GM13976 (cell line): Measurements from ENCODE around the gene DCXR.

Source experiments
- DNase-seq: peaks from one replicate; pipeline ENCODE4 v3.0.0; 2012; ENCODE audit warnings: low spot score
- CTCF ChIP-seq: IDR thresholded peaks from 2 replicates; pipeline ENCODE4 v1.5.1; 2012; ENCODE audit warnings: borderline replicate concordance, mild to moderate bottlenecking; ENCODE audit not compliant: insufficient read depth; ENCODE audit errors: extremely low read depth, missing control alignments, control extremely low read depth
- in situ Hi-C: fragments of 300-500 bp; cut with MboI; formaldehyde crosslinking; loops from one replicate; pipeline ENCODE4 v1.12.0; 2022; ENCODE audit warnings: low sequenced_read_pairs, mixed read lengths, inconsistent platforms; ENCODE audit not compliant: unreplicated experiment

Gene DCXR

GRCh38 chr17:82062984-82063368, 25.5 kb upstream of the DCXR start:
- TF ChIP-seq CTCF: no peak
- no peak for DNase-seq
- in situ Hi-C loops: no loop called here

GRCh38 chr17:82062076-82062983, 24.8 kb upstream of the DCXR start:
- no peak for TF ChIP-seq CTCF
- DNase-seq: no peak
- in situ Hi-C loops: no loop called here

- TF ChIP-seq CTCF: no peak
- in situ Hi-C loops: no loop called here
- no peak for DNase-seq
Measured at GRCh38 chr17:82061047-82061925, 23.8 kb upstream of the DCXR start.

GRCh38 chr17:82060614-82061013, 23.1 kb upstream of the DCXR start:
- no peak for DNase-seq
- no peak for TF ChIP-seq CTCF
- in situ Hi-C loops: no loop called here

- in situ Hi-C loops: no loop called here
- no peak for DNase-seq
- no peak for TF ChIP-seq CTCF
Measured at GRCh38 chr17:82060001-82060380, 22.5 kb upstream of the DCXR start.

- in situ Hi-C loops: no loop called here
- DNase-seq: no peak
- TF ChIP-seq CTCF: no peak
Measured at GRCh38 chr17:82059272-82060000, 21.9 kb upstream of the DCXR start.
